Kidney (tissue), 14 donors: ENCODE results near the gene RASAL1. TPM values are rescaled to one million over a fixed set of nuclear protein-coding genes. Genes with fewer than 3 reads are reported as not detected.

Experiments
- DNase-seq, 5 donors: peaks; one replicate each; pipeline ENCODE4 v3.0.0-alpha.2; 2013 to 2020
- FAIRE-seq: peaks from 2 replicates; lab custom pipeline; 2012; peaks lifted over from hg19 to GRCh38; lab: Jason Lieb, UNC
- H3K27ac ChIP-seq, 2 donors: one replicate each; pipeline ENCODE4 v1.7.0; 2013; ENCODE audit warnings: low read depth in 2 of 2, low read length in 2 of 2, inconsistent platforms in 1 of 2
- H3K27me3 ChIP-seq: one replicate; pipeline ENCODE4 v1.7.1; 2013; ENCODE audit warnings: low read length, inconsistent platforms; ENCODE audit not compliant: control insufficient read depth, insufficient read depth
- H3K36me3 ChIP-seq, 3 donors: one replicate each; pipeline versions ENCODE4 v1.7.0 to v1.7.1; 2013; ENCODE audit warnings: low read length in 3 of 3, control low read depth in 1 of 3, inconsistent platforms in 1 of 3; ENCODE audit not compliant: insufficient read depth in 3 of 3, control insufficient read depth in 2 of 3
- H3K4me1 ChIP-seq, 3 donors: one replicate each; pipeline versions ENCODE4 v1.7.0 to v1.7.1; 2013; ENCODE audit warnings: low read length in 3 of 3, inconsistent platforms in 1 of 3, low read depth in 1 of 3; ENCODE audit not compliant: control insufficient read depth in 2 of 3, insufficient read depth in 2 of 3
- H3K4me3 ChIP-seq, 3 donors: one replicate each; pipeline versions ENCODE4 v1.7.0 to v1.8.1; 2013; ENCODE audit warnings: low read length in 3 of 3, control low read depth in 1 of 3, inconsistent platforms in 1 of 3
- H3K9ac ChIP-seq, 3 donors: one replicate each; pipeline versions ENCODE4 v1.7.0 to v1.7.1; 2013; ENCODE audit warnings: low read length in 3 of 3, control low read depth in 1 of 3, inconsistent platforms in 1 of 3
- H3K9me3 ChIP-seq, 3 donors: one replicate each; pipeline versions ENCODE4 v1.7.0 to v1.7.1; 2013; ENCODE audit warnings: low read length in 3 of 3, control low read depth in 1 of 3, inconsistent platforms in 1 of 3; ENCODE audit not compliant: control insufficient read depth in 2 of 3, insufficient read depth in 1 of 3
- CTCF ChIP-seq: IDR thresholded peaks from 3 replicates; pipeline ENCODE4 v1.5.1; 2012; ENCODE audit warnings: mild to moderate bottlenecking, moderate library complexity, borderline replicate concordance; ENCODE audit not compliant: insufficient read depth; ENCODE audit errors: extremely low read depth
- intact Hi-C: fragments of 100-400 bp; cut with DNase I; formaldehyde crosslinking; loops from one replicate; pipeline ENCODE4 v1.11.1; 2022
- polyA plus RNA-seq: library from polyadenylated mRNA; stranded (reverse); fragments of 350-450 nt; fragmentation: Illumina TruSeq; extraction: RNeasy Lipid Tissue Mini Kit (QIAGEN cat#74804); gene quantifications from one replicate; pipeline ENCODE4 v1.2.3, GENCODE V29; 2014; ENCODE audit warnings: low read depth, low replicate concordance; ENCODE audit not compliant: insufficient read depth
- total RNA-seq: library from RNA; stranded (reverse); fragmentation: NEBNext Ultra II Directional; extraction: Animal tissue kit (Norgen Biotek cat#: 25700); gene quantifications from one replicate; pipeline ENCODE4 v1.2.1, GENCODE V29; 2021
- donor health status: control.
- donor health status: control.
- donor health status: control.
- donor health status: control.
- donor health status: control.
- donor health status: DM: yes; HTN: yes; CAD: no.
- donor health status: Normal renal cell carcinoma (clear cell type).

RASAL1 gene
- total and polyA plus RNA-seq, 2 donors from 2014 or later, result 23.5 to 58.3 TPM

GRCh38 chr12:113145720-113146551 lies 10.4 kb upstream of the RASAL1 start:
- no peak for TF ChIP-seq CTCF
- Histone ChIP-seq H3K4me1 (peaks cover 0 to 6% (median 0%) of the 10 kb centered on the region in 3 donors), H3K36me3 (no peaks in the 10 kb centered on the region), H3K9ac (no peak overlapping the region), H3K9me3 (peaks cover 0 to 4% (median 0%) of the 10 kb centered on the region in 3 donors), H3K27ac (no peak overlapping the region), H3K4me3 (no peak overlapping the region), H3K27me3 (no peaks in the 10 kb centered on the region)
- DNase-seq (peak in 2 of 5 donors; percentile 36 to 52), FAIRE-seq (no peak)
- intact Hi-C loops, result no loop called here

GRCh38 chr12:113144806-113145205 lies 9.2 kb upstream of the RASAL1 start:
- Histone ChIP-seq H3K4me1 (peaks cover 0 to 6% (median 0%) of the 10 kb centered on the region in 3 donors), H3K27me3 (no peaks in the 10 kb centered on the region), H3K27ac (no peak overlapping the region), H3K9me3 (peaks cover 0 to 4% (median 0%) of the 10 kb centered on the region in 3 donors), H3K36me3 (no peaks in the 10 kb centered on the region), H3K4me3 (no peak overlapping the region), H3K9ac (no peak overlapping the region)
- DNase-seq (no peak), FAIRE-seq (no peak)
- TF ChIP-seq CTCF, result no peak
- intact Hi-C loops, result no loop called here

GRCh38 chr12:113143959-113144358 lies 8.4 kb upstream of the RASAL1 start:
- H3K9ac ChIP-seq, result no peak overlapping the region
- FAIRE-seq, result no peak

More at GRCh38 chr12:113143959-113144358, 8.4 kb upstream of the RASAL1 start:
- Histone ChIP-seq H3K27ac (no peak overlapping the region), H3K27me3 (no peaks in the 10 kb centered on the region), H3K9me3 (peaks cover 0 to 4% (median 0%) of the 10 kb centered on the region in 3 donors), H3K4me1 (peaks cover 0 to 2% (median 0%) of the 10 kb centered on the region in 3 donors), H3K4me3 (no peak overlapping the region), H3K36me3 (no peaks in the 10 kb centered on the region)
- no peak for DNase-seq
- TF ChIP-seq CTCF, result no peak
- intact Hi-C loops, result no loop called here
